ENCODE results near the gene TTLL3.
"Not testable (repeated sequence)": the region's sequence is repeated elsewhere in the genome, so short reads cannot be mapped to it uniquely, and the experiment has no call there.

The TTLL3 gene

DNA sequence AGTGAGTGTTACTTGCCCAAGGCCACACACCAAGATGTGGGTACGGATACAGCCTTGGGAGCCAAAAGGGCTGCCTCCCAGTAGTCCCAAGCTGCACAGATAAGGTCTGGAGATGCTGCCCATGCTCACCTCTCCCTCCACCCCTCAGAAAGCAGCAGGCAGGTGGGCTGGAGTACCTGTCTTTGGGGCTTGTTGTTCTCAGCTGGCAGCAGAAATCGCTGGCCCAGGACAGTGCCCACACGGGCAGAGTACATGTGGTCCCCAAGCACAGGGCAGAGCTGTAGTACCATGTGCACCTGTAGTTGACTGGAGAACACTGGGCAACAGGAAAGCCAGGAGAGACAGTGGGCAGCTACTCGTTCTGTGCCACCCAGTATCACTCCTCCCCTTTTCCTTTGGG lies 28.8 kb downstream of the TTLL3 start:
- DNase-seq, result no peak

DNA sequence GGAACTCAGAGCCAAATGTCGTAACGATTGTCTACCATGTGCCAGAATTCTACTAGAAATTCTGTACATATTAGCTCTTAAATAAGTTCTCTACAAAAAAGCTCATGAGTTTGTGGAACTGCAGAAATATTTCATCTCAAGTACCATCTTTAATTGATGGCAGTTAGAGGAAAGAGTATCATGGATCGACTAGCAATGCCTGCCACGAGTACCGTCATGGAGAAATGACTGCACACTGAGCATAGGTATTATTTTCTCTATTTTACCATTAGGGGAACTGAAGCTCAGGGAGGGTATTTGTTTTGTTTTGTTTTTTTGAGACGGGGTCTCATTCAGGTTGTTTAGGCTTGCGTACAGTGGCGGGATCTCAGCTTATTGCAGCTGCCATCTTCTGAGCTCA lies 31.0 kb downstream of the TTLL3 start:
- DNase-seq, result no peak

DNA sequence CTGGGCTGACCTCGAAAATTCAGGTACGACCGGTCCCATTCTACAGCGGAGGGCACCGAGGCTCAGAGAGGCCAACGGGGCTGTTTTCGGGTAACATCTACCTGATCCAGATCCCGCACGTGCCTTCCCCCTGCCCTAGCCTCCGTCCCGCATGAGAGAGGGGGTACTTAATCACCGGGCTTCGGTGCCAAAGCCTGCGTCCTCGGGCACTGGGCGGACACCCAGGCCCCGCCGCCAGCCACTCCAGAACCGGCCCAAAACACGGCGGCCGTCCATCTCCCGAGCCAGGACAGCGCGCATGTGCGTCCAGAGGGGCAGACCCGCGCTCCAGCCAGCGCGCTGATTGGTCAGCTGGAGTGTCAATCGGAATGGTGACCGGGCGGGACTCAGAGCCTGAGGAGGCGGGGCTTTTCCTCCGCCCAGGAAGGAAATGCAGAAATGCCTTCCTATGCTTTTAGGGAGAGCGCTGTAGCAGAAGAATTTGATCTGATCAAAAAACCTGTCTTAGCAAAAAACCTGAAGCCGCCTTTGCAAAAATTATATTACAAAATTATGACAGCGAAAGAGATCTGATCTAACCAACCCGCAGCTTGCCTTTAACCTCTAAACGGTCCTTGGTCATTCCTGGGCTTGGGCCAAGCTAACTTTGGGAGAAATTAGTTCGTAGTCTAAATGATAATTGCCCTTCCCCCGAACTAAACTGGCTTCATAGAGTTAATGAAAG lies 33.8 kb downstream of the TTLL3 start, which contains the start of gene RPUSD3:
Gene RPUSD3, minus strand, starts transcription at position 294 of the 724 bp plus-strand sequence. Its CDS starts 18 bp downstream, at position 276.
- peak; percentile 98 for DNase-seq

DNA sequence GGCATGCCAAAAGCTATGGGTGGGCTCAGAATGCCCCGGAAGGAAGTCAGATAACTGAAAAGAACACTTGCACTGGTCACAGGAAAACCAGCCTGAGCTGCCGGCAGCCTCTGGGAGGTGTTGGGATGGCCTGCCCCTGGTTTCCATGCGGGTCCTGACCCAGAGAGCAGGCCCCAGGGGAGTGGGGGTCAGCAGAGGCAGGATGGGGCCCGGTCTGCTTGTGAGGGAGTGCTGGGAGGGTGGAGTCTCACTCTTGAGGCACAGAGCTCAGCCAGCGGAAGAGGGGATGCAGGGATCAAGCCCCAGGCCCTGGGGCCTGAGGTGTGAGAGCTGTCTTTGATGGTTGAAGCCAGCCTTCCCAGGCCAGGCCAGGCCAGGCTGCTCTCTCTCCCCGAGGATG lies 36.2 kb downstream of the TTLL3 start:
- DNase-seq, result no peak

DNA sequence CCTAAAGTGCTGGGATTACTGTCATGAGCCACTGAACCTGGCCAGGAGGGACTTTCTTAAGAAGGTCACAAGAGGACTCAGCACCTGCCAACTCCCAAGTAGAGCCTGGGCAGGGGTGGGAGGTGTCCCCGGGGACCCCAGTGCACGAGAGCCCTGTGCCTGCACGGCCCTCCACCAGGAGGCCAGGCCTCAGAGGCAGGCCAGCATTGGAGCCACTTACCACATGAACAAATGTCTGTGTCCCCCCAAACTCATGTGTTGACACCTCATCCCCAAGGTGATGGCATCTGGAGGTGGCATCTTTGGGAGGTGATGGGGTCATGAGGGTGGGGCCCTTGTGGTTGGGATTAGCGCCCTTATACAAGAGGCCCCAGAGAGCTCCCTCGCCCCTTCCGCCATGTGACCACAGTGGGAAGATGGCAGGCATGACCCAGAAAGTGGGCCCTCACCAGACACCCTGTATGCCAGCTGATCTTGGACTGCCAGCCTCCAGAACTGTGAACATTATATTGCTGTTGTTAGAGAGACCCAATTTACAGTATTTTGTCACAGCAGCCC lies 36.9 kb downstream of the TTLL3 start:
- DNase-seq, result no peak

DNA sequence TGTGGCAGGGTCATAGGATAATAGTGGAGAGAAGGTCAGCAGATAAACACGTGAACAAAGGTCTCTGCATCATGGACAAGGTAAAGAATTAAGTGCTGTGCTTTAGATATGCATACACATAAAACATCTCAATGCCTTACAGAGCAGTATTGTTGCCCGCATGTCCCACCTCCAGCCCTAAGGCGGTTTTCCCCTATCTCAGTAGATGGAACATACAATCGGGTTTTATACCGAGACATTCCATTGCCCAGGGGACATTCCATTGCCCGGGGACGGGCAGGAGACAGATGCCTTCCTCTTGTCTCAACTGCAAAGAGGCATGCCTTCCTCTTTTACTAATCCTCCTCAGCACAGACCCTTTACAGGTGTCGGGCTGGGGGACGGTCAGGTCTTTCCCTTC lies 37.8 kb downstream of the TTLL3 start:
- not testable (repeated sequence) for DNase-seq

DNA sequence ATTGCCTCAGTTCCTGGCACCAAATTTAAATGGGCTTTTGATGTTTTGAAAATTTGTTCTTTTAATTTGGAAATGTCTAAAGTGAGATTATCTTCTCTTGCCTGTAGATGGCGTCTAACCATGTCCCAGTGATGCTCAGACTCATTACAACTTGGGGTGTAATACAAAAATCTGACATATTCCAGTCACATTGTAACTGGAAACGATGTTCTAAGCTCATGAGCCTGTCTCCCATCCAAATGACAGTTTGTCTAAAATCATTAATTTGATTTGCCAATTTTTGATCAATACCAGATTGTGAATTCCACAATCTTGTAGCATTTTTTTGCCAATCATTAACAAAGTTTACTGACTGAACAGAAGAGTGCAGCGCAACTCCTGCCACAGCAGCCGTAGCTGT lies 38.8 kb downstream of the TTLL3 start:
- not testable (repeated sequence) for DNase-seq

DNA sequence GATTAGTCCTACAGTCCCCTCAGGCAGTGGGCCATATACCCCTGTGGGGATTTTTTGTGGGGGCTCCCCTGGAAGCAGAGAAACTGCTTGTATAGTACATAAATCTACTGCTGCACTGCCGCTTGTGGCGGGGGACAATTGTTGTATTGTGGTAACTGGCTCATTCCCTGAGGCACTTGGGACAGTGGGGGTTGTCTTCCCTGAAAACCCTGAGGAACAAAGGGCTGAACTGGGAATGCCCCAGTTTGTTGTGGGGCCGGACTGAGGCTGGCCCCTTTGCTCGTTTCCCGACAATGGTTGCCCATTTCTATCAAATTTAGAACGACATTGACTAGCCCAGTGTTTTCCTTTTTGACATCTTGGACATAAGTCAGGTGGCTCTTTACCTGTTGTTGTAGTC lies 41.3 kb downstream of the TTLL3 start:
- not testable (repeated sequence) for DNase-seq

DNA sequence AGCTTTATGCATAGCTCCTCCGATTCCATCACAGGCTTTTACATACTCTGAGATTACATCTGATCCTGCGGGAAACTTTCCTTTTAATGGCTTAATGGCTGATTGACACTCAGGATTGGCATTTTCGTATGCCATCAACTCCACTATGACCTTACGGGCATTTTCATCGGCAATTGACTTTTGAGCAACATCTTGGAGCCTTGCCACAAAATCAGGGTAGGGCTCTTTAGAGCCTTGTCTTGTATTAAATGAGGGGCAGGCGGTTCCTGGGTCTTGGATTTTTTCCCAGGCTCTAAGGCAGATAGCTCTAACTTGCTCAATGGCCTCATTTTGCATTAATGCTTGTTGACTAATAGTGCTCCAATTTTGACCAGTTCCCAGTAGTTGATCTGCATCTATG lies 41.9 kb downstream of the TTLL3 start:
- not testable (repeated sequence) for DNase-seq

DNA sequence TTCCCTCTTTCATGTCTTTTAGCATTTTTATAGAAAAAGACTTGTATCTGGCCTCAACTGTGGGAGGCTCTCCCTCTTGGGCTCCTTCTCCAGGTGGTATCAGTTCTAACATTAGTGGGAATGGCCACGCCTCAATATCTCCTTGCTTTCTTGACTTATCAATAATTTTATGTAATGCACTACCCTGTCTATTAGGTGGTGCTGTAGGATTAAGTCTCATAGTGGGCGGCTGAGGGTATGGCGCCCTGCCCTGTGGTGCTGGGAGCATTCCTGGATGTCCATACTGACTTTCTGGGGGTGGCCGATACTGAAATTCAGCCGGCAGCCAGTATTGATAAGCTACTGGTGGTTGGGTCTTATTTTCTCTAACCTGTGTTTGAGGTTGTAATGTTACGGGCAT lies 42.5 kb downstream of the TTLL3 start:
- no peak for DNase-seq

DNA sequence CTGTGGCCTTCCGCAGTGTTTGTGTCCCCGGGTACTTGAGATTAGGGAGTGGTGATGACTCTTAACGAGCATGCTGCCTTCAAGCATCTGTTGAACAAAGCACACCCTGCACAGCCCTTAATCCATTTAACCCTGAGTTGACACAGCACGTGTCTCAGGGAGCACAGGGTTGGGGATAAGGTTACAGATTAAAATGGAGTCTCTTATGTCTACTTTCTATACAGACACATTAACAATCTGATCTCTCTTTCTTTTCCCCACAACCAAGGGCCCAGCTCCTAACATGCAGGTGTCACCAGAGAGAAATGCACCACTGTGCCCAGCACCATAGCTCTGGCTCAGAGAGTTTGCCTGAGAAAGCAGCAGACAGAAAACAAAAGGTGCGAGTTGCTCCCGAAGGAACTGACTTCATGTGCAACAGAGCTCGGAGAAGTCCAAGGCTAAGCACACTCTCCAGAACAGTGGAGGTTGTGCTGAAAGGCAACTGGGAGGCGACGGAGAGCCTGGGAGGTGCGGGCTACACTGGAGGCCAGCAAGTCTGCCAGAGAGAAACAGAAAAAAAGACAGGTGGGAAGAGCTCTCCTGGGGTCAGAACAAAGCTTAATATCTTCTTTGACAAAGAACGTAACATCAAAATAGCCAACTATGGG lies 44.4 kb downstream of the TTLL3 start:
- DNase-seq, result not testable (repeated sequence)

DNA sequence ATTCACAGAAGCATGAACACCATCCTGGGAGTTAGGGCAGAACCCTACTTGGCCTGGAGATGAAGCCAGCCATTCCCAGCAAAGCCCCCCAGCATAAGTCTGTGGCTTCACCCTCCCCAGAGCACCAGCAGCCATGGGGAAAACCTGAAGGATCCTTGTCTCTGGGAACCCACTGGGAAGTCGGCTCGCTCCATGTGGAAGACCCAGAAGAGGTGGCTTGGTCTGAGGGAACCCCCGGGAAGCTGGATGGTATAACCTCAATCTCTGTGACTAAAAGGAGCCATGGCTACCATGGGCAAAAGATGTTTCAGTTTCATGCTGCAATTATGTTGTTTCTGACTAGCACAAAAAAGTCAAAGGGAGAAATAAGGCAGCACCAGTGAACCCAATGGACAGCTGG lies 45.5 kb downstream of the TTLL3 start:
- no peak for DNase-seq

DNA sequence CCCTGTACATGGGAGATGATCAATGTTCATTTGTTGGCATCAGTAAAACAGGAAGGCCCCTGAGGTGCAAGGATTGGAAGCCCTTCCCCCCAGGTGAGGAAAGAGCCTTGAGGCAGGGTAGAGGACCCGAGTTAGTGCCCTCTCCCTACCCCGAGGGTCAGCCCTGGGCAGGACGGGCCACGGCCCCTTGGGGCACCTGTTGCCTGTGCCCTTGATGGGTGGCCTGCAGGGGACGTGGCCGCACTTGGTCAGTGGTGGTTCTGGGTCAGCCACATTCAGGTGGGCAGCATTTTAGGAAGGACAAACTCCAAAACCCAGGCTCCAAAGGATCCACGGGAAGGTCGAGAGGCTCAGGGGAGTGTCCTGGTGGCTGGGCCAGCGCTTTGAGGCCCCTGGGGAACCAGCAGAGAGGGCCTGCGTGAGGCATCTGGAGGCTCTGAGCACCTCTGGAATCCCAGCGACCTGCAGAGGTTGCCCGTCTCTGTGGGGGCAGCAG lies 49.5 kb downstream of the TTLL3 start:
- DNase-seq, result no peak

DNA sequence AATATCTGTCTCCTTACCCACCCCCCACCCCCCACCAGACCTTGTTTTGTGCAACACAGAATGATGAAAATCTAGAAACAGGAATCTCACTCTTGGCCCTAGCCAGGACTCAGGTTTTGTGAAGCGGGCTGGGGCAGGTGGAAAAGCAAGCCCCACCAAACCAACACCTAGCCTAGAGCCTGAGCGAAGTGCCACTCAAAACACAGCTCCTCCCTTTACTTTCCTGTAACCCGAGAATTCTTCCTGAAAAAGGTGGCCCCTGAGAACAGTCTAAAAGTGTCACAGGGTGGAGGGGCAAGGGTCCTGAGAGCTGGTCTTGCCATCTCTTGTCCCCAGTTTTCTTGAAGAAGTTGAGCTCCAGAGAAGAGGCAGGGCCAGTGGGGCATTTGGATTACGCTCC lies 51.1 kb downstream of the TTLL3 start:
- no peak for DNase-seq

DNA sequence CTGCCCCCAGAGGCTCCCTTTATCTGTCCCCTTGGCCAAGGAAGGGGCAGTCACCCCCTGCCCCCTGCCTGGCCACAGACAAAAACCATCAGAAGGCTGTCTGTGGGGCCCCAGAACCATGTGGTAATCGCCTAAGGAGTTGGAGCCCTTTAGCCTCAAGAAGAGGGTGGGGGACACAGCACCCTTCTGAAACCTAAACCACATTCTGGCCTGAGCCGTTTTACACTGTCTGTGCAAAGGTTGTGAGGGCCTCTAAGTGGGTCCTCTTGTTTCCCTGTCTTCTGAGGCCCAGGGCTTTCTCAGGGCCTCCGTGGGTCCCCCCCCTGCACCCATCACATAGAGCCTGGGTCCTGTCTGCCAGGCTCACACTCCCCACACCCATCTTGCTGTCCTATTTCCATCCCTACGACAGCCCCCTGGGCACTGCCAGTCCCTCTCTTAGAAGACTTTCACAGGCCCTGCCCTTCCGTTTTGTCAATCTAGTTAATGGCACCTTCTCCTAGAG lies 51.6 kb downstream of the TTLL3 start:
- no peak for DNase-seq

DNA sequence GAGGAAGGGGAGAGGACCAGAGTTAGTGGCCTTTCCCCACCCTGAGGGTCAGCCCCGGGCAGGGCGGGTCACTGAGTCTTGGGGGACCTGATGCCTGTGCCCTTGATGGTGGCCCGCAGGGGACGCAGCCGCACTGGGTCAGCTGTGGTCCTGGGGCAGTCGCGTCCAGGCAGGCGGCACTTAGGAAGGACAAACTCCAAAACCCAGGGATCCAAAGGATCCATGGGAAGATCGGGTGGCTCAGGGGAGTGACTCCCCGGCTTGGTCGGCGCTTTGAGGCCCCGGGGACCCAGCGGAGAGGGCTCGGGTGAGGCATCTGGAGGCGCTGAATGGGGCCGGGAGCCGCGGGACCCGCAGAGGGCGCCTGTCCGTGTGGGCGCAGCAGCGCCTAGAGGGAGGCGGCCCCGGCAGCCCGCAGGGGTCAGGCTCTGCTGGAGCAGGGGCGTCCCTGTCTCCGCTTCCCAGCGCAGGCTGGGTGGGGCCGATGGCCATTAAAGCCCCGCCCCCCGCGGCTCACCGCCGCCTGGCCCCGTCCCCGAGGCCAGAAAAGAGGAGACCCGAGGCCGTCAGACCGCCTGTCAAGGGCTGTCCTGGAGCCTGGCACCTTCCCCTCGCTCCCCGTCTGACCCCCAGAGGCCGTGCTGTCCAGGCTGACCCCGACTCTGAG lies 52.5 kb downstream of the TTLL3 start:
- peak; percentile 32 for DNase-seq

DNA sequence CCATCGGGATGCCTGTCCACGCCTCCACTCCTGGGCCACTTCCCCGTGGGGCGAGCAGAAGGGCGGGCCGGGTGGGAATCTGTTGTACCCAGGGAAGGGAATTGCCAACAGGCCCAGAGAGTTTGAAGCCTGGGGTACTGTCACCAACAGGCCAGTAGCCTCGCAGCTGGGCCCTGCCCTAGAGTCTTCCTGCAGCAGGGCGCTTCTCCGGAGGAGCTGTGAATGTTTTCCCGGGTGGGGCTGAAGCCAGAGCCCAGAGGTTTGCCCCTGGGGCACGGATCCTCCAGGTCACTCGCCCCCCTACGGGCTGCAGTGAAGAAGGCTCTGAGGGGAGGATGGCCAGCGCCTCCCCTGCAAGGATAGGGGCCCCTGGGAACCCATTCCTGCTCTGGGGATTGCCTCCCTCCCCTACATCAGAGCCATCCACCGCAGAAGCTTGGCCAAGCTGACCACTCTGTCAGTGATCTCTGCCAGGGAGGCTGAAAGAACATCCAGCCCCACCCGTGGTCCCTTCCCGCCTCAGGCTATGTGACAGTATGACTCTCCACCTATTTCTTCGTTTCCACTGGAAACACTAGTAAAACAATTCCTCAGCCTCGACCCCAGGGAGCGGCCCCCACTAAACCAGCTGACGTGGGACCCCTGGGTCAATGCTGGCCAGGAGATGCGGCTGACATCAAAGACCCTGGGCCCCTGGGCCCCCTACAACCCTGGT lies 53.2 kb downstream of the TTLL3 start:
- no peak for DNase-seq

DNA sequence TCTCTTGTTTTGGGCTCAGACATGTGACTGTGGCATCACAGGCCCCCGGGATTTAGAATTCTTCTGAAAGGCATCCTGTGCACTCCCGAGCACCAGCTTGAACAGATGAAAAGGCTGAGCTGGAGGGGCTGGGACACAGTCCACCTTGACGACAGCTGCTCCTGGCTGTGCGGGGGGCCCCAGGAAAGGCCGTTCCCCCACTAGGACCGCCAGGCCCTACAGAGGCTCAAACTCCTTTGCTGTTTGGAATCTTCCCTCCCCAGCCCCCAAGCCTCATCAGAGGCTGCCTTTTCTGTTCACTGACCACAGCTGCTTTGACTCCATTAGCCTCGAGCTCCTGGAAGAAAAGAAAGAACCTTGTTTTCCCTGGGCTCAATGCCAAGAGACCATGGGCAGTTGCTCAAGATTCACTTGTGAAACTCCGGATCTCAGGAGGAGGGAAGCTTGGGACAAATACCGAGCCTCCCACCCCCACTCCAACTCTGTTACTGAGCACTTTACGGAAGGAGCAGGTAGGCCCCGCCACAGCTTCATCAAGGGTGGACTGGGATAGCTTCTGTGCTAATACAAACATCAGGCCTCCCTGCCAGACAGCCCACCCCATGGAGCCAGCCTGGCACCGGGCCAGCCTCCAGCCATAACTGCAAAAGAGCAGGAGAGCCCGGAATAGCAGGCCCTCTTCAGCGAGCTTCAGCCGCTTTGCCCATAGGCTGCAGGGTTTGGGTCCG lies 54.3 kb downstream of the TTLL3 start:
- DNase-seq, result no peak

DNA sequence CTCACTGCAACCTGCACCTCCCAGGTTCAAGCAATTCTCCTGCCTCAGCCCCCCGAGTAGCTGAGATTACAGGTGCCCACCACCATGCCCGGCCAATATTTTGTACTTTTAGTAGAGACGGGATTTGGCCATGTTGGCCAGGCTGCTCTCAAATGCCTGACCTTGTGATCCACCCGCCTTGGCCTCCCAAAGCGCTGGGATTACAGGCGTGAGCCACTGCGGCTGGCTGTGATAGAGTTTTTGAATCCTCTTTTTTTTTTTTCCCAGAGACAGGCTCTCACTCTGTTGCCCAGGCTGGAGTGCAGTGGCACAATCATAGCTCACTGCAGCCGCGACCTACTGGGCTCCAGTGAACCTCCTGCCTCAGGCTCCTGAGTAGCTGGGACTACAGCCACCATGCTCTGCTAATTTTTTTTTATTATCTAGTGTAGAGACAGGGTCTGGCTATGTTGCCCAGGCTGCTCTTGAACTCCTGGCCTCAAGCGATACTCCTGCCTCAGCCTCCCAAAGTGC lies 55.1 kb downstream of the TTLL3 start:
- DNase-seq, result not testable (repeated sequence)

DNA sequence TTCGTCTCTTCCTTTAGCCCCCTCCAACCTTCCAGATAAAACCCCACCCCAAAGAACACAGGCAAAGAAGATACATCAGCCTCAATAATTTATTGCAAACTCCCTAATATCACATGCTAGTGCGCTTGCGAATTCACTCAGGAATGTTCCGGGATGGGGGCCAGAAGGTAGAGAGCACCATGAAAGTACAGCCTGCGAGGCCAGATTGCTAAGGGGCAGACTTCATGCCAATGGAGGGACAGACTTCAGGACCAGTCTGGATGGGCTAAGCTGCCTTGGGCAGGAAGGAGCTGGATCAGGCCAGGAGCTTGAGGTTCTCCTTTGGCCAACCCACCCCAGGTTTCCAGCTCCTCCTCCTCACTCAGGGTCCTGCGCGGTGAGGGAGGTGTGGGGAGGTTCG lies 56.6 kb downstream of the TTLL3 start:
- DNase-seq, result no peak

DNA sequence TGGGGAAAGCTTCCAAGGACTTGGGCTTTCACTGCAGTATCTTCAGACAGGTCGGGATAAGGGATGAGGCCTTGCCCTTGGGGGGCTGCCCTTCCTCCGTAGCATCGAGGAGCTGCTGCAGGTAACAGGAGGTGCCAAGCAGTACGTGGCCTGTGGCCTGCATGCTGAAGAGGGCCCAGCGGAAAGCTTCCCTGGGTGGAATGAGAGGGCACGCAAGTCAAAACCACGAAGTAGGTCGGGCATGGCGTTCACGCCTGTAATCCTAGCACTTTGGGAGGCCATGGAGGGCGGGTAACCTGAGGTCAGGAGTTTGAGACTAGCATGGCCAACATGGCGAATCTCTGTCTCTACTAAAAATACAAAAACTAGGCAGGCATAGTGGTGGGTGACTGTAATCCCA lies 57.0 kb downstream of the TTLL3 start:
- no peak for DNase-seq

DNA sequence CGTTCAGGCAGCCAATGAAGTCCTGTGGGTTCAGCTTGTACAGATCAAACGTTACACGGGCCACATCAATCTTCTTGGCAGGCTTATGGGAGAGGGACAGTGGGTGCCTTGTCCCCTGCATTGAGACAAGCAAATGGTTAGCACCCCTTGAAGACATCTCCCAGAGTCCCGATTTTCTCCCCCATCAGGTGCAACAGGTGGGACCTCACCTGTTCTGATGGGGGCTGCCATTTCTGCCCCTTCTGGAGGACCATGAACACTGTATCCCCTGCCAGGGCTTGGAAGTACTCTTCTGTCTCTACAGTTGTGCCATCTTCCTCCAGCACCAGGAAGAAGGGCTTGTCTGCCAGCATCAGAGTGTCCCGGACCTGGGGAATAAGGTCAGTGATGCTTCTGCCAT lies 59.9 kb downstream of the TTLL3 start:
- no peak for DNase-seq

Data from stimulated activated CD4-positive, alpha-beta T cell treated with anti-CD3 and anti-CD28 coated beads, Interleukin-12 subunit alpha, Interleukin-12 subunit beta, amount 100 ng/mL, for 4 hours (primary cell).